Nephron (organoid): ENCODE results near the gene SMIM36.

Experiments
- H3K27ac Mint-ChIP-seq, 3 experiments: 2 replicates each; pipeline ENCODE4 v1.8.0; 2020; ENCODE audit warnings: mixed read lengths in 3 of 3, mild to moderate bottlenecking in 2 of 3, moderate library complexity in 1 of 3
- H3K27me3 Mint-ChIP-seq: 2 replicates; pipeline ENCODE4 v1.8.0; 2021; ENCODE audit warnings: low read depth, mild to moderate bottlenecking, moderate library complexity, mixed read lengths
- H3K36me3 Mint-ChIP-seq: 2 replicates; pipeline ENCODE4 v1.8.0; 2020; ENCODE audit warnings: low read depth, mixed read lengths
- H3K4me1 Mint-ChIP-seq: 2 replicates; pipeline ENCODE4 v1.8.0; 2020; ENCODE audit warnings: mixed read lengths
- H3K4me3 Mint-ChIP-seq, 3 experiments: 2 replicates each; pipeline ENCODE4 v1.8.0; 2020; ENCODE audit warnings: mild to moderate bottlenecking in 3 of 3, mixed read lengths in 3 of 3, moderate library complexity in 2 of 3
- H3K9me3 Mint-ChIP-seq: 2 replicates; pipeline ENCODE4 v1.8.0; 2020; ENCODE audit warnings: mixed read lengths
- TF ChIP-seq, protein P1 (sequence below), 3 experiments: fragments of 200-600 bp; sonication (generic); IDR thresholded peaks; one replicate each; pipeline ENCODE4 v1.5.0; 2021; ENCODE audit warnings: antibody characterized with exemption in 3 of 3; ENCODE audit not compliant: unreplicated experiment in 3 of 3

SMIM36 gene

GRCh38 chr17:55413825-55414489 is 97.3 kb downstream of the SMIM36 start:
- Mint-ChIP-seq H3K27me3 (no peaks in the 10 kb centered on the region), H3K4me3 (no peak overlapping the region), H3K27ac (no peak overlapping the region), H3K9me3 (peaks cover 3% of the 10 kb centered on the region), H3K36me3 (peaks cover 62% of the 10 kb centered on the region), H3K4me1 (peaks cover 25% of the 10 kb centered on the region)
- TF ChIP-seq, protein P1, sequence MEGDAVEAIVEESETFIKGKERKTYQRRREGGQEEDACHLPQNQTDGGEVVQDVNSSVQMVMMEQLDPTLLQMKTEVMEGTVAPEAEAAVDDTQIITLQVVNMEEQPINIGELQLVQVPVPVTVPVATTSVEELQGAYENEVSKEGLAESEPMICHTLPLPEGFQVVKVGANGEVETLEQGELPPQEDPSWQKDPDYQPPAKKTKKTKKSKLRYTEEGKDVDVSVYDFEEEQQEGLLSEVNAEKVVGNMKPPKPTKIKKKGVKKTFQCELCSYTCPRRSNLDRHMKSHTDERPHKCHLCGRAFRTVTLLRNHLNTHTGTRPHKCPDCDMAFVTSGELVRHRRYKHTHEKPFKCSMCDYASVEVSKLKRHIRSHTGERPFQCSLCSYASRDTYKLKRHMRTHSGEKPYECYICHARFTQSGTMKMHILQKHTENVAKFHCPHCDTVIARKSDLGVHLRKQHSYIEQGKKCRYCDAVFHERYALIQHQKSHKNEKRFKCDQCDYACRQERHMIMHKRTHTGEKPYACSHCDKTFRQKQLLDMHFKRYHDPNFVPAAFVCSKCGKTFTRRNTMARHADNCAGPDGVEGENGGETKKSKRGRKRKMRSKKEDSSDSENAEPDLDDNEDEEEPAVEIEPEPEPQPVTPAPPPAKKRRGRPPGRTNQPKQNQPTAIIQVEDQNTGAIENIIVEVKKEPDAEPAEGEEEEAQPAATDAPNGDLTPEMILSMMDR (IDR thresholded peaks at IDR 0.05; ENCODE audit: unreplicated experiment in 3 of 3), result no peak

GRCh38 chr17:55411463-55411855 is 99.8 kb downstream of the SMIM36 start:
- Mint-ChIP-seq H3K27me3 (no peaks in the 10 kb centered on the region), H3K27ac (no peak overlapping the region), H3K4me1 (peaks cover 15% of the 10 kb centered on the region), H3K4me3 (no peak overlapping the region), H3K36me3 (peaks cover 56% of the 10 kb centered on the region), H3K9me3 (no peaks in the 10 kb centered on the region)
- TF ChIP-seq, protein P1 (IDR thresholded peaks at IDR 0.05; ENCODE audit: unreplicated experiment in 3 of 3), result no peak

DNA sequence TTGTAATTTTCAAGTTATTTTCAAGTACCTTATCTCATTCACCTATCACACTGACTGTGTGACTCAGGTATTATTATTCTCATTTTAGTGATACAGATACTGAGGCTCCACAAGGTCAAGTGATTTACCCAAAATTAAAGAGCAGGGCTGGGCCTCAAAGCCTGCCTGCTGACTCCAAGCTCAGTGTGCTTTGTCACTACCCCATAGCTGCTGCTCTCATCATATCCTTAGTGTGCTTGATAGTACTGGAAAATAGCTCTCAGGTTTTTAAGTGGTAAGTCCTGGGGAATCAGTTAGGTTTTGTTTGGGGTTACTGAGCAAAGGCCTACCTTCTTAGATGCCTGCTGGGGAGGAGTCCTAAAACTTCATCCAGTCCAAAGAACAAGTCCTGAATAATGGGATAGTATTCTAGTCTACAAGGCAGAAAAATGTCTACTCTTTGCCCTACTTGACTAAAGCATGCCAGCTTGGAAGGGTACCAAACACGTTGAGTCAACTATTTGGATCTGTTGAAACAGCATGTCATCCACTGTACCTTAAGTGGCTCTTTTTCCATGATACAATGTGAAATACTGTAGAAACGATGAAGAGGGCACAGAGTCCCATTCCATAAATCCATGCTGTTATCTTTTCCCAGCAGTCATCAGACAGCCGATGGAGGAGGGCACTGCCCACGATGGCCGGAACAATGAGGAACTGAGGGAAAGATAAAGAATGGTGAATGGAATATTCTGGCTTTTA is 100.4 kb downstream of the SMIM36 start:
- Mint-ChIP-seq H3K27ac (no peak overlapping the region), H3K9me3 (no peaks in the 10 kb centered on the region), H3K4me3 (no peak overlapping the region), H3K4me1 (peaks cover 9% of the 10 kb centered on the region), H3K27me3 (no peaks in the 10 kb centered on the region), H3K36me3 (peaks cover 57% of the 10 kb centered on the region)
- TF ChIP-seq, protein P1 (IDR thresholded peaks at IDR 0.05; ENCODE audit: unreplicated experiment in 3 of 3), result no peak

- Mint-ChIP-seq H3K4me1 (no peaks in the 10 kb centered on the region), H3K4me3 (no peak overlapping the region), H3K36me3 (peaks cover 52% of the 10 kb centered on the region), H3K27ac (no peak overlapping the region), H3K27me3 (no peaks in the 10 kb centered on the region), H3K9me3 (no peaks in the 10 kb centered on the region)
- TF ChIP-seq, protein P1 (IDR thresholded peaks at IDR 0.05; ENCODE audit: unreplicated experiment in 3 of 3), result no peak
Measured at GRCh38 chr17:55409030-55409800, 102.0 kb downstream of the SMIM36 start.

DNA sequence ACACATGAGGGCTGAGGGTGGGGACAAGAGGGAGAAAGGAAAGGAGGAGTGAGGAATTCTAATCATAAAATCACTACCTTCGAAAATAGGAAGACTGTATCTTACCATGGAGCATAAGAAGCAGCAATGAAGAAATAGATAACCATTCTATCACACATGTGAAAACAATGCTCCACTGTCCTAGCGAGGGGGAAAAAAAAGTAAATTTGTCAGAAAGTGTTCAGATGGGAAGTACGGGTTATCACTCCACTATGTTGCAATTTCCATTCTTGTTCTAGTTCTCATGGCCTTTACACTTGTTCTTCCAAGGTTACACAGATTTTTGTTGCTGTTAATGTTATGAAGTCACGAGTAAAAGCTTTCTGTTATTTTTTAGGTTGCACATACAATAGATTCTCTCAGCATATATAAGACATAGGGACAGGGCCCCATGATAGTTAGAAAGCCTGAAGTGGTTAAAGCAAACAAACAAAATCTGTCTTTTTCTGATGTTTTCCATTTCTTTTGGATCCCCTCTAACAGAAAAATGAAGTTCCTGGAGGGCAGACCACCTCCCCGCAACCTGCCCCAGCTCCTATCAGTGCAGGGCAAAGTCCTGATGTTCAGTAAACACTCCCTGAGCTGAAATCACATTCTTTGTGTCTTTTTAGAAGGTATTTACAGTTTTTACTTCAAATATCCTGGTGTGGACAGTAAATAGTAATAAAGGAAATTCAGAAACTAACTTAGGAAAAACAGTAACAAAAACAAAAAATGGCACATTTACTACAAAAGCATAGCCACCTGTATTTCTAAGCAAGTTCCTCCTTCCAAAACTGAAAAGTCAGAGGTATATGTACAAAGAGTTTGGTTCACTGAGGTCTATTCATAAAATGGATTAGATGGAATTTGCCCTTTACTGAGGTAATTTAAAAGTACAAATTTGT is 103.3 kb downstream of the SMIM36 start:
- Mint-ChIP-seq H3K27ac (no peak overlapping the region), H3K36me3 (peaks cover 57% of the 10 kb centered on the region), H3K9me3 (no peaks in the 10 kb centered on the region), H3K27me3 (no peaks in the 10 kb centered on the region), H3K4me3 (no peak overlapping the region), H3K4me1 (no peaks in the 10 kb centered on the region)
- TF ChIP-seq, protein P1 (IDR thresholded peaks at IDR 0.05; ENCODE audit: unreplicated experiment in 3 of 3), result no peak
